ENCODE data around the gene TAC3.

Gene TAC3

DNA sequence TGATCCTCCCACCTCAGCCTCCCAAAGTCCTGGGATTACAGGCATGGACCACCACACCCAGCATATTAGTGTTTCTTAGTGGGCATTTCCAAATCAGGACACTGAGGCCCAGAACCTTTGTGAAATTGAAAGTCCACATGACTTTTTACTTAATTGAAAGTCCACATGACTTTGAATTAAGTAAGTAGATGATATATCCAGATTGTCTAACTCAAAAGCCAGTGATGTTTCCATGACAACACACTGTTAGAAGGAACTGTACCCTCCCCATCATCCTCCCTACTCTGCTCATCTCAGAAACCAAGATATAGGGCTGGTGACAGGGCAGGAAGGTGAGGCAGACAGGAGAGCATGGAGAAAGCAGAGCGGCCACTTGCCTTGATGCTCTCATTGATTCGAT, 26.4 kb upstream of the TAC3 start:
- DNase-seq = no peak
- Histone ChIP-seq H4K91ac (ENCODE audit: low read length) (no peak overlapping the region), H3K36me3 (ENCODE audit: control insufficient read depth in 1 of 2, insufficient read depth in 2 of 2, low read depth in 1 of 2, low read length in 2 of 2) (no peaks in the 10 kb centered on the region)

DNA sequence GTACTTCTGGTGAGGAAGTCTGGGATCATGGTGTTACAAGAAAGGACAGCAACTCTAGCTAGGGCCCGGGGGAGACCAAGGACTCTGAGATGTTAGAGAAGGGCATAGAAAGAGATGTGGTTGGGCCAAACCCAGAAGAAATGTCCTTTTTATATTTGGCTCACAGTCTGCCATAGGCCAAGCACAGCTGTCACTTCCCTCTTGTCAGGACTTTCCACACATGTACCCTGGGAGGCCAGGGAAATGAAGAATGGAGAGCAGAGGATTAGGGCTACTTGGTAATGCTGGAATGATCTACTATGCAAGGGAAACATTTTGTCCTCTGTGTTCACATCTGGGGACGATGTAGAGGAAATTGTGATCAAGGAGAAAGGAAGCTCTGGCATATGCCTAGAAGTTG, 24.4 kb upstream of the TAC3 start:
- Histone ChIP-seq H3K36me3 (ENCODE audit: control insufficient read depth in 1 of 2, insufficient read depth in 2 of 2, low read depth in 1 of 2, low read length in 2 of 2) (no peaks in the 10 kb centered on the region), H3K23ac (ENCODE audit: low read length in 2 of 2) (no peak overlapping the region), H2BK12ac (ENCODE audit: low read length in 2 of 2) (no peak overlapping the region), H2BK5ac (ENCODE audit: low read depth, low read length, poor library complexity, severe bottlenecking) (no peak overlapping the region), H3K4me2 (ENCODE audit: low read length, poor library complexity, severe bottlenecking) (no peak overlapping the region), H3K4me3 (ENCODE audit: insufficient read depth in 1 of 2, low read depth in 1 of 2, low read length in 2 of 2) (no peak overlapping the region), H3K14ac (ENCODE audit: low read length in 2 of 2) (no peak overlapping the region), H3K9me3 (ENCODE audit: control insufficient read depth, low read length) (no peaks in the 10 kb centered on the region), H3K79me1 (replicated peaks; ENCODE audit: low read length, poor library complexity, severe bottlenecking) (no peaks in the 10 kb centered on the region), H3K27ac (ENCODE audit: low read length, poor library complexity, severe bottlenecking) (no peak overlapping the region), H3K18ac (ENCODE audit: low read depth in 1 of 2, low read length in 2 of 2) (no peak overlapping the region), H4K91ac (ENCODE audit: low read length) (no peak overlapping the region), H3K4ac (ENCODE audit: low read depth in 1 of 2, low read length in 2 of 2) (no peak overlapping the region), H3K27me3 (ENCODE audit: control insufficient read depth in 1 of 2, insufficient read depth in 1 of 2, low read length in 2 of 2) (peaks cover 81 to 99% of the 10 kb centered on the region in 2 experiments), H2AK5ac (ENCODE audit: low read length, severe bottlenecking) (no peak overlapping the region), H2BK120ac (ENCODE audit: low read depth, low read length) (no peak overlapping the region), H3K4me1 (ENCODE audit: control insufficient read depth, insufficient read depth, low read depth, low read length) (no peaks in the 10 kb centered on the region), H2AFZ (ENCODE audit: low read depth, low read length) (no peak overlapping the region), H2BK15ac (ENCODE audit: low read depth, poor library complexity, severe bottlenecking) (no peak overlapping the region), H3K9ac (ENCODE audit: low read length) (no peak overlapping the region), H4K8ac (ENCODE audit: low read length) (no peak overlapping the region)
- no peak for DNase-seq
- WGBS = 77% methylated on average over 2 of the region's 2 CpGs

More for the DNA sequence above, 26.4 kb upstream of the TAC3 start:
- H3K4me3 ChIP-seq (ENCODE audit: insufficient read depth in 1 of 2, low read depth in 1 of 2, low read length in 2 of 2) = no peak overlapping the region
- no peak overlapping the region for H3K23ac ChIP-seq (ENCODE audit: low read length in 2 of 2)
- H2AK5ac ChIP-seq (ENCODE audit: low read length, severe bottlenecking) = no peak overlapping the region
- no peaks in the 10 kb centered on the region for H3K4me1 ChIP-seq (ENCODE audit: control insufficient read depth, insufficient read depth, low read depth, low read length)
- no peak overlapping the region for H2BK15ac ChIP-seq (ENCODE audit: low read depth, poor library complexity, severe bottlenecking)
- H3K9ac ChIP-seq (ENCODE audit: low read length) = no peak overlapping the region
- peaks cover 77 to 99% of the 10 kb centered on the region in 2 experiments for H3K27me3 ChIP-seq (ENCODE audit: control insufficient read depth in 1 of 2, insufficient read depth in 1 of 2, low read length in 2 of 2)
- no peak overlapping the region for H3K18ac ChIP-seq (ENCODE audit: low read depth in 1 of 2, low read length in 2 of 2)
- H2BK5ac ChIP-seq (ENCODE audit: low read depth, low read length, poor library complexity, severe bottlenecking) = no peak overlapping the region
- no peak overlapping the region for H3K4ac ChIP-seq (ENCODE audit: low read depth in 1 of 2, low read length in 2 of 2)
- H3K79me1 ChIP-seq (replicated peaks; ENCODE audit: low read length, poor library complexity, severe bottlenecking) = no peaks in the 10 kb centered on the region
- no peaks in the 10 kb centered on the region for H3K9me3 ChIP-seq (ENCODE audit: control insufficient read depth, low read length)
- no peak overlapping the region for H3K14ac ChIP-seq (ENCODE audit: low read length in 2 of 2)
- no peak overlapping the region for H2AFZ ChIP-seq (ENCODE audit: low read depth, low read length)
- no peak overlapping the region for H3K4me2 ChIP-seq (ENCODE audit: low read length, poor library complexity, severe bottlenecking)
- 96% methylated on average over 2 of the region's 2 CpGs for WGBS
- H2BK120ac ChIP-seq (ENCODE audit: low read depth, low read length) = no peak overlapping the region
- H2BK12ac ChIP-seq (ENCODE audit: low read length in 2 of 2) = no peak overlapping the region
- no peak overlapping the region for H3K27ac ChIP-seq (ENCODE audit: low read length, poor library complexity, severe bottlenecking)
- no peak overlapping the region for H4K8ac ChIP-seq (ENCODE audit: low read length)

DNA sequence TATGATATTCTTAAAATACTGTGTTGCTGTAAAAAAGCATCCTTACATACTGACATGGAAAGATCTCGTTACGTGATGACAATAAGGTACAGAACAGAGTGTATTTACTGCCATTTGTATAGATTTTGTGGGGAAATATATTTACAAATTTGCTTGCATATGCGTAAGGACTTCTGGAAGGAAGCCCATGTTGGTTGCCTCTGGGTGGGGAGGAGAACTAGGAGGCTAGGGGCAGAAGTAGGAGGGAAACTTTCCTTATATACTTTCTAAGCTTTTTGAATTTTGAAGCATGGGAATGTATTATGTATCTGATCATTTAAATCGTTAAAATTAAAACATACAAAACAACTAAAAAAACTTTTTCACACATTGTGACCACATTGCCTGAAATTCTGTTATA, 23.9 kb upstream of the TAC3 start:
- no peak overlapping the region for H2AFZ ChIP-seq (ENCODE audit: low read depth, low read length)
- no peaks in the 10 kb centered on the region for H3K79me1 ChIP-seq (replicated peaks; ENCODE audit: low read length, poor library complexity, severe bottlenecking)
- no peak overlapping the region for H4K8ac ChIP-seq (ENCODE audit: low read length)
- H2BK120ac ChIP-seq (ENCODE audit: low read depth, low read length) = no peak overlapping the region
- peaks cover 82 to 99% of the 10 kb centered on the region in 2 experiments for H3K27me3 ChIP-seq (ENCODE audit: control insufficient read depth in 1 of 2, insufficient read depth in 1 of 2, low read length in 2 of 2)
- no peaks in the 10 kb centered on the region for H3K36me3 ChIP-seq (ENCODE audit: control insufficient read depth in 1 of 2, insufficient read depth in 2 of 2, low read depth in 1 of 2, low read length in 2 of 2)
- H3K4me3 ChIP-seq (ENCODE audit: insufficient read depth in 1 of 2, low read depth in 1 of 2, low read length in 2 of 2) = no peak overlapping the region
- no peak overlapping the region for H3K14ac ChIP-seq (ENCODE audit: low read length in 2 of 2)
- no peak overlapping the region for H3K18ac ChIP-seq (ENCODE audit: low read depth in 1 of 2, low read length in 2 of 2)
- no peaks in the 10 kb centered on the region for H3K4me1 ChIP-seq (ENCODE audit: control insufficient read depth, insufficient read depth, low read depth, low read length)
- H2BK12ac ChIP-seq (ENCODE audit: low read length in 2 of 2) = no peak overlapping the region
- H4K91ac ChIP-seq (ENCODE audit: low read length) = no peak overlapping the region
- no peak overlapping the region for H2AK5ac ChIP-seq (ENCODE audit: low read length, severe bottlenecking)
- no peak overlapping the region for H3K4me2 ChIP-seq (ENCODE audit: low read length, poor library complexity, severe bottlenecking)
- H3K27ac ChIP-seq (ENCODE audit: low read length, poor library complexity, severe bottlenecking) = no peak overlapping the region
- no peak overlapping the region for H2BK5ac ChIP-seq (ENCODE audit: low read depth, low read length, poor library complexity, severe bottlenecking)
- WGBS = 86% methylated on average over 3 of the region's 4 CpGs
- H3K9ac ChIP-seq (ENCODE audit: low read length) = no peak overlapping the region
- H3K9me3 ChIP-seq (ENCODE audit: control insufficient read depth, low read length) = no peaks in the 10 kb centered on the region
- no peak overlapping the region for H3K4ac ChIP-seq (ENCODE audit: low read depth in 1 of 2, low read length in 2 of 2)
- no peak for DNase-seq
- no peak overlapping the region for H3K23ac ChIP-seq (ENCODE audit: low read length in 2 of 2)
- no peak overlapping the region for H2BK15ac ChIP-seq (ENCODE audit: low read depth, poor library complexity, severe bottlenecking)

DNA sequence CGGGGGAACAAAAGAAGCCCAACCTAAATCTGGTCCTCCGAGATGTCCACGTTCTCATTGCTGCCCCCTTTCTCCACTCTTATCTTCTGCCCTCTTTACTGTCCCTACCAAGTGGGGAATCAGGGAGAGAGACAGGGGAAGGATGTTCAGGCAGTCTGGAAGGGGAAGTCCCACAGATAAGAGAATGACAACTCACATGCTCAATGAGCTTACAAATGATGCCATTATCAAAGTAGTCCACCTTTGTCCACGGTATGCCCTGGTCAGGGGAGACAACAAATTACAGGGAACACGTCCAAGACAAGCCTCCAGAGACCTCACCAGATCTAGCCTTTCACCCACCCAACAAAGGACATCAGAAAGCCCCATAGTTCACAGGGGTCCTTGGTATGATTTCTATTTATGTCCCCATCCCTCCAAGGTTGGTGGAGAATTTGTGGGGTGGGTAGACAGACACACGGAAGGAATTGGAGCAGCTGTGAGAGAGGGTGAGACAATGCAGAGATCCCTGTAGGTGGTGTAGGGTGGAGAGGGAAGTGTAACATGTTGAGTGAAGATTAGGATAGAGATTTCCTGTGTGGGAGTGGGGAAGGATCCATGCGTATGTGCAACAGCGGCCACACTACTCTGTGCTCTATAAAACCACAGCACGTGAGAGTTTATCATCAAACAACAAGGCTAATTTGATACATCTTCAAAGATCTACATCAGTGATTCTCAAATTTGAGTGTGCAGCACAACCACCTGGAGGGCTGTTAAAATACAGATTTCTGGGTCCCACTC, 22.9 kb upstream of the TAC3 start:
- Histone ChIP-seq H4K91ac (ENCODE audit: low read length) (no peak overlapping the region), H3K9ac (ENCODE audit: low read length) (no peak overlapping the region), H2BK15ac (ENCODE audit: low read depth, poor library complexity, severe bottlenecking) (no peak overlapping the region), H2AFZ (ENCODE audit: low read depth, low read length) (no peak overlapping the region), H3K36me3 (ENCODE audit: control insufficient read depth in 1 of 2, insufficient read depth in 2 of 2, low read depth in 1 of 2, low read length in 2 of 2) (no peaks in the 10 kb centered on the region), H3K23ac (ENCODE audit: low read length in 2 of 2) (no peak overlapping the region), H2BK12ac (ENCODE audit: low read length in 2 of 2) (no peak overlapping the region), H3K27ac (ENCODE audit: low read length, poor library complexity, severe bottlenecking) (no peak overlapping the region), H3K79me1 (replicated peaks; ENCODE audit: low read length, poor library complexity, severe bottlenecking) (no peaks in the 10 kb centered on the region), H3K14ac (ENCODE audit: low read length in 2 of 2) (no peak overlapping the region), H2AK5ac (ENCODE audit: low read length, severe bottlenecking) (no peak overlapping the region), H3K4me2 (ENCODE audit: low read length, poor library complexity, severe bottlenecking) (no peak overlapping the region), H3K4me3 (ENCODE audit: insufficient read depth in 1 of 2, low read depth in 1 of 2, low read length in 2 of 2) (no peak overlapping the region), H4K8ac (ENCODE audit: low read length) (no peak overlapping the region), H3K18ac (ENCODE audit: low read depth in 1 of 2, low read length in 2 of 2) (no peak overlapping the region), H2BK5ac (ENCODE audit: low read depth, low read length, poor library complexity, severe bottlenecking) (no peak overlapping the region), H2BK120ac (ENCODE audit: low read depth, low read length) (no peak overlapping the region), H3K27me3 (ENCODE audit: control insufficient read depth in 1 of 2, insufficient read depth in 1 of 2, low read length in 2 of 2) (peaks cover 84 to 93% of the 10 kb centered on the region in 2 experiments), H3K4ac (ENCODE audit: low read depth in 1 of 2, low read length in 2 of 2) (no peak overlapping the region), H3K9me3 (ENCODE audit: control insufficient read depth, low read length) (no peaks in the 10 kb centered on the region), H3K4me1 (ENCODE audit: control insufficient read depth, insufficient read depth, low read depth, low read length) (no peaks in the 10 kb centered on the region)
- no peak for DNase-seq
- 87% methylated on average over 7 of the region's 9 CpGs for WGBS

Data from mesenchymal stem cell (in vitro differentiated cells and primary cell).